ENCODE measurements around the gene SRPX.

GRCh38 chrX:38224160-38224559 lies 3.5 kb upstream of the SRPX start:
- TF ChIP-seq POLR2A (IDR thresholded peaks at IDR 0.05) (no peak), CTCF (IDR thresholded peaks at IDR 0.05) (no peak)

Measured in Peyer's patch (tissue), 4 donors.